Dermis lymphatic vessel endothelial cell (primary cell): ENCODE data around the gene MAGEB2. TPM values are rescaled to one million over a fixed set of nuclear protein-coding genes. Genes with fewer than 3 reads are reported as not detected.

Experiments
- total RNA-seq: library from RNA; depleted of rRNA; stranded (reverse); fragments of >200 nt; gene quantifications from 2 replicates; pipeline ENCODE4 v1.2.1, GENCODE V29; 2014

The MAGEB2 gene, protein sequence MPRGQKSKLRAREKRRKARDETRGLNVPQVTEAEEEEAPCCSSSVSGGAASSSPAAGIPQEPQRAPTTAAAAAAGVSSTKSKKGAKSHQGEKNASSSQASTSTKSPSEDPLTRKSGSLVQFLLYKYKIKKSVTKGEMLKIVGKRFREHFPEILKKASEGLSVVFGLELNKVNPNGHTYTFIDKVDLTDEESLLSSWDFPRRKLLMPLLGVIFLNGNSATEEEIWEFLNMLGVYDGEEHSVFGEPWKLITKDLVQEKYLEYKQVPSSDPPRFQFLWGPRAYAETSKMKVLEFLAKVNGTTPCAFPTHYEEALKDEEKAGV
- not detected in 2 replicates for total RNA-seq

DNA sequence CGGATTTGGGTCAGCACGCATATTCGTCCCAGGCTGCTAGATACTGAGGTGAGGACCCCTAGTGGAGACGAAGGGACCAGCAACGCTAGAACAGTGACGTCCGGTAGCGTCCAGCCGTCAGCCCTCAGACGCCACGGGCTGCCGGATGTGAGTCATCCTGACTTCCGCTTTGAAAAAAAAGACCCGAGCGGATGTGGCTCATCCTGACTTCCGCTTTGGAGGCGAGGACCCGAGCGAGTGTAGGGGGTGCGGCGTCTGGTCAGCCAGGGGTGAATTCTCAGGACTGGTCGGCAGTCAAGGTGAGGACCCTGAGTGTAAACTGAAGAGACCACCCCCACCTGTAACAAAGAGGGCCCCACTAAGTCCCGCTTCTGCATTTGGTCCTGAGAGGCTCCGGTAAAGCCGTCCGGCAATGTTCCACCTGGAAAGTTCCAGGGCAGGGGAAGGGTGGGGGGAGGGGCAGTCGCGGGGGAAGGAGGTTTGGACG, at the start of gene MAGEB2:
Gene MAGEB2, plus strand, starts transcription at position 207 of the 487 bp plus-strand sequence. CDS start 3,018 bp downstream, outside the sequence.

DNA sequence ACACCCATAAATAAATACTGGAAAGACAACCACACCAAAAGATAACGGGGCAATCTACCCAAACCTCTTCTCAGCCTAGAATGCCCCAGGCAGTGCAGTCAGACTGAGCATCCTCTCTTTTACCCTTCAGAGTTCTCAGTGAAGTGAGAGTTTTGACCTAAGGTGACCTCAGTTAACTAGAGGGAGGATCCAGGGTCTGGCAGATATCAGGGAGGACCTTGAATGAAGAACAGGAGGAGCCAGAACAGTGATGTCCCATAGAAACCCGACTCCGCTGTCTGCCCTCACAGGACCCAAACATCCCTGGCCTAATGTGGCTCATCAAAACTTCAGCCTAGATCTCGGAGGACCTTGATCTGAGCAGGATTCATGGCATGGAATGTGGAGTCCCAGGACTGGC, 15.0 kb downstream of the MAGEB2 start, which contains the start of gene MAGEB3:
Gene MAGEB3, plus strand, starts transcription at position 263 of the 400 bp plus-strand sequence. CDS start 5,268 bp downstream, outside the sequence.

DNA sequence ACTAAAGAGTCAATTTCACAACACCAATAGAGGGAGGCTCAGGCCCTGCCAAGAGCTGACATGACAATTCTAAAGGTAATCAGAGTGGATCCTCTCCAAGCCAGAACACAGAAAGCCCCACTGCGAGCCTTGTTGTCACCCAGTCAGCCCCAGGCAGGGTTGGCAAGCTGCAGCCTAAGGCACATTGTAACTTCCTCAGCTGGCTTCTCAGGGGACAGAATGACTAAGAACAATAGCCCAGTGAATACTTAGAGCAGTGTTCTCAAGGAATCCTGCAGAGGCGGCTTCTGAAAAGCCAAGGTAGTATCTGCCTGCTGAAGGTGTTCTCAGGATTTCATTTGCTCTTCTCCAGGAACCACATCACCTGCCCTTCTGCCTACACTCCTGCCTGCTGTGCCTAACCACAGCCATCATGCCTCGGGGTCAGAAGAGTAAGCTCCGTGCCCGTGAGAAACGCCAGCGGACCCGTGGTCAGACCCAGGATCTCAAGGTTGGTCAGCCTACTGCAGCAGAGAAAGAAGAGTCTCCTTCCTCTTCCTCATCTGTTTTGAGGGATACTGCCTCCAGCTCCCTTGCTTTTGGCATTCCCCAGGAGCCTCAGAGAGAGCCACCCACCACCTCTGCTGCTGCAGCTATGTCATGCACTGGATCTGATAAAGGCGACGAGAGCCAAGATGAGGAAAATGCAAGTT, 26.5 kb downstream of the MAGEB2 start, which contains the start of gene MAGEB4:
Gene MAGEB4, plus strand, starts transcription at position 277 of the 692 bp plus-strand sequence. Its CDS starts 136 bp downstream, at position 413.

DNA sequence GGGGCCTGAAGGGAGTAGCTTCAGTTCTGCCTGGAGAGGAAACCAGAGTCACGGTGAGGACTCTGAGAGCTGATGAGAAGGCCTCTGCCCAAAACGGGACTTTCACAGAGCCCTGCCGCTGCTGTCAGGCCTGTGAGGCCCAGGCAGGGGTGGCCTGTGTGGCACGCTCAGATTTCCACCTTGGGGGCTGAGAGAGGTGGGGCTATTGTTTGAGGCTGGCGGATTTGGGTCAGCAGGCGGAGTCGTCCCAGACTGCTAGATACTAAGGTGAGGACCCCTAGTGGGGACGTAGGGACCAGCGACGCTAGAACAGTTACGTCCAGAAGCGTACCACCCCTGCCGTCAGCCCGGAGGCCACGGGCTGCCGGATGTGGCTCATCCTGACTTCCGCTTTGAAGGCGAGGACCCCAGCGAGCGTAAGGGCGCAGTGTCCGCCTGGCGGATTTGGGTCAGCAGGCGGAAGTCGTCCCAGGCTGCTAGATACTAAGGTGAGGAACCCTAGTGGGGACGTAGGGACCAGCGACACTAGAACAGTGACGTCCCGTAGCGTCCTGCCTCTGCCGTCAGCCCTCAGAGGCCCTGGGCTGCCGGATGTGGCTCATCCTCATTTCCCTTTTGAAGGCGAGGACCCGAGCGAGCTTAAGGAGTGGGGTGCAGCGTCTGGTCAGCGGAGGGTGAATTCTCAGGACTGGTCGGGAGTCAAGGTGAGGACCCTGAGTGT, 31.6 kb downstream of the MAGEB2 start, which contains the start of gene MAGEB1:
Gene MAGEB1, plus strand, starts transcription at position 378 of the 721 bp plus-strand sequence. CDS start 3,348 bp downstream, outside the sequence.

Other genes with a start within 250 kb of the MAGEB2 start
- not detected in 2 replicates for gene MAGEB3, start 15.1 kb downstream of the MAGEB2 start, total RNA-seq
- gene MAGEB4, start 26.4 kb downstream of the MAGEB2 start, total RNA-seq = not detected in 2 replicates
- not detected in 2 replicates for gene MAGEB1, start 31.6 kb downstream of the MAGEB2 start, total RNA-seq
- not detected in 2 replicates for gene NR0B1, start 93.8 kb downstream of the MAGEB2 start, total RNA-seq